Subcutaneous adipose tissue (tissue), 4 donors: ENCODE data around the gene RASGRP1. TPM values are rescaled to one million over a fixed set of nuclear protein-coding genes. Genes with fewer than 3 reads are reported as not detected.

Experiments
- total RNA-seq, 4 donors: library from RNA; depleted of rRNA; stranded (reverse); fragments of >200 nt; gene quantifications; one replicate each; pipeline ENCODE4 v1.1.0, GENCODE V29; 2016
- TF ChIP-seq, protein P1 (sequence below): fragments of 450-650 bp; IDR thresholded peaks from one replicate; pipeline ENCODE4 v1.5.1; 2016; ENCODE audit warnings: low read depth, mild to moderate bottlenecking, control low read depth, antibody characterized with exemption, moderate library complexity

RASGRP1 gene
- total RNA-seq, 4 donors from 2014 or later = 0.94 to 2.9 (median 1.8) TPM

DNA sequence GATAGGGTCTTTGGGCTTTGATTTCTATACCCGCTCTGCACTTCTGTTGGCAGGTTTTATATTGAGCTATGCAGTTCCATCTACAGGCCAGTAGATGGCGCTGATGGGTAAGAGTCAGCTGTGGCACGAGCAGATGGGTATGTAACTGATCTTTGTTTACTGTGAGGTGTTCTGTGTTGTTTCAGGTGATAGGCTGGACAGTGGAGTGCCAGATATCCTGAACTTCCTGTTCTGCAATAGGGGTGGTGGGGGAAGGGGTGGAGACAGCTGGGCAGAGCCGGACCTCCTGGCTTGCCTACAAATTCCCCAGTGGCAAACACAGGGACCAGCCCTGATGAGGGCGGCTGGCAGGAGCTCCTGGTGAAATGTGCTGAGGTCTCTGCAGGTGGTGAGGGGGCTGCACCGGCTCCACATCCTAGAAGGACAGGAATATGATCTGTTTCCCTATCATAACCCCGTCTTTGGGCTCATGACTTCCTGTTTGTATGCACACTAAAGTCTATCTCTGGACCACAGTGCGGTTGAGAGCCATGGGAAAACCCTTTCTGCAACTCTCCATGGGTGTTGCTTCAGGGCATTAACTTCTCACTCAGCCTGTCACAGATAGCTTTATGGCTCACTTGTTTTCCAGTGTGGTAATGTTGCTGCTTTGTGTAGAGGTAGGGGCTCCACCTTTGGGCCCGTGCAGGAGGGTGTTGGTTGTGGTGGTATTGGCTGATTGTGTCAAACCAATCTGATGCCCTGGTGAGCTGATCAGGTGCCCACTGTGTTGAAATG, 124.1 kb downstream of the RASGRP1 start:
- TF ChIP-seq, protein P1, sequence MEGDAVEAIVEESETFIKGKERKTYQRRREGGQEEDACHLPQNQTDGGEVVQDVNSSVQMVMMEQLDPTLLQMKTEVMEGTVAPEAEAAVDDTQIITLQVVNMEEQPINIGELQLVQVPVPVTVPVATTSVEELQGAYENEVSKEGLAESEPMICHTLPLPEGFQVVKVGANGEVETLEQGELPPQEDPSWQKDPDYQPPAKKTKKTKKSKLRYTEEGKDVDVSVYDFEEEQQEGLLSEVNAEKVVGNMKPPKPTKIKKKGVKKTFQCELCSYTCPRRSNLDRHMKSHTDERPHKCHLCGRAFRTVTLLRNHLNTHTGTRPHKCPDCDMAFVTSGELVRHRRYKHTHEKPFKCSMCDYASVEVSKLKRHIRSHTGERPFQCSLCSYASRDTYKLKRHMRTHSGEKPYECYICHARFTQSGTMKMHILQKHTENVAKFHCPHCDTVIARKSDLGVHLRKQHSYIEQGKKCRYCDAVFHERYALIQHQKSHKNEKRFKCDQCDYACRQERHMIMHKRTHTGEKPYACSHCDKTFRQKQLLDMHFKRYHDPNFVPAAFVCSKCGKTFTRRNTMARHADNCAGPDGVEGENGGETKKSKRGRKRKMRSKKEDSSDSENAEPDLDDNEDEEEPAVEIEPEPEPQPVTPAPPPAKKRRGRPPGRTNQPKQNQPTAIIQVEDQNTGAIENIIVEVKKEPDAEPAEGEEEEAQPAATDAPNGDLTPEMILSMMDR = no peak

Other genes starting within 250 kb of the RASGRP1 start
- 10 to 100 TPM; 12.1 to 36.0 (median 13.3) TPM for gene FAM98B, start 110.7 kb downstream of the RASGRP1 start, total RNA-seq